Measurements from ENCODE around the gene SLC38A9.
"Not testable (repeated sequence)": the region's sequence is repeated elsewhere in the genome, so short reads cannot be mapped to it uniquely, and the experiment has no call there.

Gene SLC38A9, protein sequence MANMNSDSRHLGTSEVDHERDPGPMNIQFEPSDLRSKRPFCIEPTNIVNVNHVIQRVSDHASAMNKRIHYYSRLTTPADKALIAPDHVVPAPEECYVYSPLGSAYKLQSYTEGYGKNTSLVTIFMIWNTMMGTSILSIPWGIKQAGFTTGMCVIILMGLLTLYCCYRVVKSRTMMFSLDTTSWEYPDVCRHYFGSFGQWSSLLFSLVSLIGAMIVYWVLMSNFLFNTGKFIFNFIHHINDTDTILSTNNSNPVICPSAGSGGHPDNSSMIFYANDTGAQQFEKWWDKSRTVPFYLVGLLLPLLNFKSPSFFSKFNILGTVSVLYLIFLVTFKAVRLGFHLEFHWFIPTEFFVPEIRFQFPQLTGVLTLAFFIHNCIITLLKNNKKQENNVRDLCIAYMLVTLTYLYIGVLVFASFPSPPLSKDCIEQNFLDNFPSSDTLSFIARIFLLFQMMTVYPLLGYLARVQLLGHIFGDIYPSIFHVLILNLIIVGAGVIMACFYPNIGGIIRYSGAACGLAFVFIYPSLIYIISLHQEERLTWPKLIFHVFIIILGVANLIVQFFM

DNA sequence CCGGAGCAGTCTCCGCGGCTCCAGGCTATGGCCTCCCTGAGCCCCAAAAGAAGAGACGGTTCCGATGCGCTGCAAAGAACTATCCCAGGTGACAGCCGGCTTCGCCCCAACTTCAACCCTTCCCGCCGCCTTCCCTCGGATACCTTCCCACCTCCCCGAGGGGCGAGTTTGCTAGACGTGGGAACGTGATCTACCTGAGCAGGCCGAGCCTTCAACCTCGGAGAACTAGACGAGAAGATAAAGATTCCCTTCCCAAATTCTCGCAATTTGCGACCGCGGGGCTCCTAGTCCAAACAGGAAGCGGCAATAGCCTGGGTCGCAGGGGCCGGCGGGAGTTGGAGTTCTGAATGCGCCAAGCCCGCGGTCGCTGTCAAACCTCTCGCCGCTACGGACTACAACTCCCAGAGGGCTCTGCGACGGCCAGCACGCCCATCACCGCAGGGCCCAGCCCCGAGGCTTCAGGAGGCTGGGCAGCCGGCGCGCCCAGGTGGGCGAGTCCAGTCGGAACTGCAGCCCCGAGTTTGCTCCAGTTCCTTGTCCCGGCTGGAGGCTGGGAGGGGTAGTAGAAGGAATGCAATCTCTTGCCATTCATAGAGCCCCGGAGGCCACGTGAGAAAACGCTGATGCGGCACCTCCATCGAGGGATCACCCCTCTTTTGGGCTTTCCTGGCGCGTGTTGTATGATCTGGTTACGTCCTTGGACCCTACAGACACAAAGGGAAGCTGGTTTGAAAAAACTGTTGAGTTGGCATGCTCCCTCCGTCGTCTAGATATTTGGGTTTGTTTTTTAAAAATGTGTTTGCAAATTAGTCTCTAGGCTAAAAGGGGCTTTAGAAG is at the start of gene SLC38A9:
SLC38A9 (minus strand) TSS at position 302 of the 837 bp plus-strand sequence. CDS start 14,366 bp downstream, outside the sequence.
- DNase-seq, result peak; percentile 97

DNA sequence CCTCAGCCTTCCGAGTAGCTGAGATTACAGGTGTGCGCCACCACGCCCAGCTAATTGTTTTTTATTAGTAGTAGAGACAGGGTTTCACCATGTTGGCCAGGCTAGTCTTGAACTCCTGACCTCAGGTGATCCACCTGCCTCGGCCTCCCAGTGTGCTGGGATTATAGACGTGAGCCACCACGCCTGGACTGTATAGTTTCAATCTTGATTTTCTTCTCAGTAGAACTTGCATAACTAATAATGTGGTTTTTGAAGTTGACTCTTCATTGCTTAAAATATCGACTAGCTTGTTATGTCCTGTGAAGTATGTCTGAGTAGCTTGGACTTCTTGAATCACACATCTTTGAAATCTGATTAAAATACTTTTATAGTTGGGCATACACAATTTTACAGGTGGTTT is 49.6 kb upstream of the SLC38A9 start:
- DNase-seq, result not testable (repeated sequence)

DNA sequence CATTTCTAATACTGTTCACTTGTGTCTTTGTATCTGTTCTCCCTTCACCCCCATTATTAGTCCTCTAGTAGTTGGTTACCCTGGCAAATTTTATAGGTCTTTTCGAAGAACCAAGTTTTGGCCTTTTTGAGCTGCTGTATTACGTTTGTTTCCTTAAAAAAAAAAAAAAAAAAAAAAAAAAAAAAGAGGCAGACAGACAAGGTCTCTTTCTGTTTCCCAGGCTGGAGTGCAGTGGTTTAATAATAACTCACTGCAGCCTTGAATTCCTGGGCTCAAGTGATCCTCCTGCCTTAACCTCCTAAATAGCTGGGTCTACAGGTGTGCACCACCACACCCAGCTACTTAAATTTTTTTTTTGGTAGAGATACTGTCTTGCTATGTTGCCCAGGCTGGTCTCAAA is 46.6 kb upstream of the SLC38A9 start:
- no peak for DNase-seq

DNA sequence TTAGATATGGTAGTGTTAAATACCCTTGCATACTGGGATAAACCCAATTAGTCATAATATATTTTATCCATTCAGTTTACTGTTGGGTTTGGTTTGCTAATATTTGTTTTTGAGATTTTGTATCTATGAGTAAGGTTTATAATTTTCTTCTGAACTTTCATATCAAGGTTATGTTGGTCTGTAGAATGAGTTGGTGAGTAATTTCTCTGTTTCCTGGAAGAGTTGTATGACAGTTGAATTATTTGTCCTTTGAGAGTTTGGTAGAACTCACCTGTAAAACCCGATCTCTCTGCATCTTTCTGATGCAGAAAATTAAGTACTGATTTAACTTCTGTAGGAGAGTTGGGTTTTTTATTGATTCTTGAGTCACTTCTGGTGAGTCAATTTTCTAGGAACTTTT is 46.1 kb upstream of the SLC38A9 start:
- no peak for DNase-seq

DNA sequence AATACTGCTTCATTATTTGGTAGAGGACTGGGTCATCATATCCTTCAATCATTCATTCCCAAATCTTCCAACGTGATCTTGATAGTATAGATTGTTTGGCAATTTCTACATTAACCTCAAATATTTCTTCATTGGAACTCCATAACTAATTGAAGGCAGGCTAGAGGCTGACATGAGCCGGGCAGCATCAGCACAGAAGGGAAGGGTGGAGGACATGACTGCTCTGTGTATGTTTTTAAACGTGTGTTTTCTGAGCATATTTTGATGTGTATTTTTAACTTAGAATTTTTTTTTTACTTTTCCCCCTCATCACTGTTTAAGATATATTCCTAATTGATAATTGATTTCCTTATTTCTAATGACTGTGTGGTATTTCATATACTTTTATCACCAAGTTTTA is 38.4 kb upstream of the SLC38A9 start:
- no peak for DNase-seq

DNA sequence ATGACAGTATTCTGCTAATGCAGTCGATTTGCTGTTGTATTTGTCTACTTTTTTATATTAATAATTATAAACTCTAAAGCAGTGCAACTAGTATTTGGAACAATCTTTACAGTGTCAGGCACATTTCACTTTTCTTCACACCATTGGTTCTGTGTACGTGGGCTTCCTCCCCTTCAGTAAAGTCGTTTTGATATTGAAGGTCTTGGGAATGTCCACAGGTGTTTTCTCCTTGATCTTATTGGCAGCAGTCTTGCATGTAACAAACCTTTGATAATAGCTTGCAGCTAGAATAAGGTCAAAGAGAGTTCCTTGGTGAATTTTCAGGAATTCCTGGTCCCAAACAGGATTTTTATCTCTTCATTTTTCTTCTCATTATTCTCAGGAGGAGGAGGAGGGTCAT is 37.9 kb upstream of the SLC38A9 start:
- DNase-seq, result no peak

DNA sequence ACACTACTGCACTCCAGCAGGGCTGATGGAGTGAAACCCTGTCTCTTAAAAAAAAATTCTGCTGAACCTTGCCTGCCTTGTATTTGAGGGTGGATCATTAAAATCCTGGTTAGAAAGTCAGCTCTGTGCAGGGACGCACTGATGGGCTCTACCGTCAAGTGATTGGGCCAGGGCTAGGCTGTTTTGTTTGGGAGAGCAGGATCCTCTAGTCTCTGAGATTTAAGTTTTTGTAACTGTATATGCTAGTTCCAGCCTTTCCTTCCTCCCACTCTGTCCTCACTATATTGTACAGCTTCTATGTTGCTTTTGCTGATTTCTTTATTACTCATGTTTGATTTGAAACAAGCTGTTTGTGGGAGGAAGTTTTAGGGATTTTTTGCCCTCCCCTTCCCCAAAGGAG is 37.3 kb upstream of the SLC38A9 start:
- no peak for DNase-seq

DNA sequence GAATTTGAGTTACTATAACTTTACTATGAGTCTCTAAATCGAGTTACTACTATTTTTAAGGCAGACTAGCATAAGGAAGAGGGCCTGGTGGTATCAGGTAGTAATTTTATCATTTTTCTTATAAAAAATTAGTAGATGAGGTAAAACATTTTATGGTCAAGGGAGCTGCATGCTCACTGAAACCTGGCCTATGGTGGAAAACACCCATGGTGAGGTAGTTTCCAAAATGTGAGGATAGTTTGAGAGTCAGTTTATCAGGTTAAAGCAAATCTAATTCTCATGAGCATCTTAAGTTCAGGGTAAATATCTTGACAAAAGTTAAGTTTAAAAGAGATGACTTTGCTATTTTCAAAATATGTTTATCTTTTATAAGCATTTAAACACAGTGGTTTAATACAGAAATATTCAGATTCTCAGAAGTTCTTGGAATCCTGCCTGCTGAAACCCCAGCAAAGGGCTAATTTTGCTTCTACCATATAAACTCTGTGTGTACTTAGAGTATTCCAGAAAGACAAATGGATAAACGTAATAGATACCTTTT is 35.7 kb upstream of the SLC38A9 start:
- DNase-seq, result no peak

DNA sequence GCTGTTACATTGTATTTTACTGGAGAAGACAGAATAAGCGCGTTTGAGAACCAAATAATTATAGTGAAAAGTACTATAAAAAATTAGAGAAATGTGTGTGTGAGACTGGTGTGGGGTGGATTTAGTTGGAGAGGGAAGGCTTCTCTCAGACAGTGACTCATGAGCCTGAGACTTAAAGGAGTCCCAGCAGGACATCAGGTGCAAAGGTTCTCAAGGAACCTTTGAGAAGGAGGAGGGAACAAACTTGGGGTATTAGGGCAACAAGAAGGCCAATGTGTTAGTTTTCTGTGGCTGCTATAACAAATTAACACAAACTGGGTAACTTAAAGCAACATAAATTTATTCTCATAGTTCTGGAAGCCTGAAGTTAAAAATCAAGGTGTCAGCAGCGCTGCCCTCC is 30.7 kb upstream of the SLC38A9 start:
- DNase-seq, result no peak

DNA sequence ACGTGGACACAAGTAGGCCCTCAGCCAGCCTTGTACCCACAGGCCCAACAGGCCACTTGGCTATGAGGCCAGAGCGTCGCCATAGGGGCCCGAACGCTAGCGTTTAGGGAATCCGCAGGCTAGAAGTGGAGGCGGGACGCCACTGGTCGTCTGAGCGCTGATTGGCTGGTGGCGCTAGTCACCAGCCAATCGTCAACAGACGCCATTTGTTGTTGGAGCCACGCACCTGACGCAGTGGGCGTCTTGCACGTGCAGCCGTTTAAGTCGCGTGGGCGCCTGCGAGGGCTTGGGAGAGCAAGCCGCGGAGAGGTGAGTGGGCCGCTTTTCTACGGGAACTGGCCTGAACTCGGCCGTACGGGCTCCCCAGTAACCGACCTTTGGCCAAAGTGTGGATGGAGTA is 25.7 kb upstream of the SLC38A9 start, which contains the start of gene DDX4:
DDX4 (plus strand) TSS at position 269 of the 400 bp plus-strand sequence. CDS start 903 bp downstream, outside the sequence.
- DNase-seq, result no peak

DNA sequence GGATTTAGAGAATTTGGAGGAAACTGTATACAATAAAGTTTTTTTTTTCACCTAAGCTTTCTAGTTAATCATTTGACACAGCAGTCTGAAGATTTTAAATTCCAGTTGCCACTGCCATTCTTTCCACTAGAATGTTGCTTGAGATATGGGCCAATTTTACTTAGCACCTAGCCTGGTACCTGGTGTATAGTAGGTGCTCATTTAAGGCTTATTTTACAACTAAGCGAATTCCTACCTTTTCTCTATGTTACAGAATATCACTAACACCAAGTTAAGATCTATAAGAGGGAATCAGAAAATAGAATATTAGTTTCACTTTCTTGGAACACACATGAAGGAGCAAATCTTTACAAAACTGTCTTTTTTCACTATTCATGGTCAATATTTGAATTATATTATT is 22.5 kb upstream of the SLC38A9 start:
- DNase-seq, result no peak

DNA sequence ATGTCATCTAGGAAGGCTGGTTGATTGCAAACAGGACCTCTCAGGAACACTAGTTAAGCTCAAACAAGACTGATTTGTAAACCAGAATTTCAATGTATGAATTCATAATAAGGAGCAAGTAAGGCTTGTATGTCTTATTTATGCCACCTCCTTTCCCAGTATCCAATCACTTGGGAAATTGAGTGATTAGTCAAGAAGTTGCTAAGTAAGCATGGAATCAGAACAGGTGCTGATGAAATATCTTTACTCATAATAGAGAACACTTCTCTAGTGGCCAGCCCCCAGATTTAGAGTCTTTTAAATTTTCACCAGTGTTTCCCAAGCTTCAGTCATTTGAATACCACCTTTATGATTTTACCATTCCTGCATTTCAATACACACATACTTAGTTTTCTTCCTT is 20.5 kb upstream of the SLC38A9 start:
- DNase-seq, result no peak

DNA sequence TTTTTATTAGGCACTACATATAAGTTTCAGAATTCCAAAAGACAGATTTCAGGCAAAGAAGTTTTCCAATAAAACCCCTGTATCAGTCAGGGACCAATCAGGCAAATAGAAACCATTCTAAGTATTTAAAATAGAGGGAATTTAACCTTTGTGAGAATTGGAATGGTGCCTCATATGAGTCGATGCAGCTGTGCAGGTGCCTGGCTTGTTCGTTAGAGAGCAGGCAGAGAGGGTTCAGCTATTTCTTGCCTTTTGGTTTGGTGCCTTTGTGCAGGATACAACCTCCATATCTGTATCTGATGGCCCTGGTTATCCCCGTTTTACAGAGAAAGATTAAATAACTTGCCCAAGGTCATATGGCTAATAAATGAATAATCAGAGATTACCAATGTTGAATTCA is 19.7 kb upstream of the SLC38A9 start:
- no peak for DNase-seq

DNA sequence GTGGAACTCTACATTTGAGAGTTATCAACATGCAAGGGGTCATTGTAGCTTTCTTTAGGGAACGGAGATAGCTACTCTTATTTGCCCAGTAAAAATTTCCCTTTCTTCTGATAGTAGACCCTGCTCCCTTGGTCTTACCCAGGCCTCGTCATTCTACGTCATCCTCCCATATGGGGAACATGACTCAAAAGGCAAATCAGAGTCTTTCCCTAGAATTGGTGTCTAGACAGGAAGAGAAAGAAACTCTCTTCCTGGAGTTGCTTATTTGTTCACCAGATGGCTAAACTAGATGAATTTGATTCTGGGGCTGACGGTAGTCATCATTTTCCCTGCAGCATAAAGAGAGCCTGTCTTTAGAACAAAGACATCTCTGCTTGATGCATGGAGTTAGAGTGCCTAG is 12.2 kb upstream of the SLC38A9 start:
- DNase-seq, result no peak

DNA sequence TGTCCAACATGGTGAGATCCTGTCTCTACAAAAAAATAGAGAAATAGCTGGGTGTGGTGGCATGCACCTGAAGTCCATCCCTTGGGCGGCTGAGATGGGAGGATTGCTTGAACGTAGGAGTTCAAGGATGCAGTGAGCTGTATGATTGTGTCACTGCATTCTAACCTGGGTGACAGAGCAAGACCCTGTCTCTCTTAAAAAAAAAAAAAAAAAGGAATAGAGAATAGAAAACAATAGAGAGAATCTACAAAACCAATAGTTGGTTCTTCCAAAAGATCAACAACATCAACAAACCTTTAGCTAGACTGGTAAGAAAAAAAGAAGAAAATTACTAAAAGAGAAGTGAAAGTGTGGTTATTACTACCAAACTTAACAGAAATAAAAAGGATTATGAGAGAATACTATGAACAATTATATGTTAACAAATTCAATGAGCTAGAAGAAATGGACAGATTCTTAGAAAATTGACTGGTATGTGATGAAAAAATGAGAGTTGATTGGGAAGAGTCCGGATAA is 8.1 kb upstream of the SLC38A9 start:
- DNase-seq, result no peak

DNA sequence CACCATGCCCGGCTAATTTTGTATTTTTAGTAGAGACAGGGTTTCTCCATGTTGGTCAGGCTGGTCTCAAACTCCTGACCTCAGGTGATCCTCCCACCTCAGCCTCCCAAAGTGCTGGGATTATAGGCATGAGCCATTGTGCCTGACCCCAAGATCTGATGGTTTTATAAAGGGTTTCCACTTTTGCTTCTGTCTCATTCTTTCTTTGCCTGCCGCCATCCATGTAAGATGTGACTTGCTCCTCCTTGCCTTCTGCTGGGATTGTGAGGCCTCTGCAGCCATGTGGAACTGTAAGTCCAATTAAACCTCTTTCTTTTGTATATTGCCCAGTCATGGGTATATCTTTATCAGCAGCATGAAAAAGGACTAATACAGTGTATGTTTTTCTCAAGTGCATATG is 6.9 kb upstream of the SLC38A9 start:
- DNase-seq, result not testable (repeated sequence)

DNA sequence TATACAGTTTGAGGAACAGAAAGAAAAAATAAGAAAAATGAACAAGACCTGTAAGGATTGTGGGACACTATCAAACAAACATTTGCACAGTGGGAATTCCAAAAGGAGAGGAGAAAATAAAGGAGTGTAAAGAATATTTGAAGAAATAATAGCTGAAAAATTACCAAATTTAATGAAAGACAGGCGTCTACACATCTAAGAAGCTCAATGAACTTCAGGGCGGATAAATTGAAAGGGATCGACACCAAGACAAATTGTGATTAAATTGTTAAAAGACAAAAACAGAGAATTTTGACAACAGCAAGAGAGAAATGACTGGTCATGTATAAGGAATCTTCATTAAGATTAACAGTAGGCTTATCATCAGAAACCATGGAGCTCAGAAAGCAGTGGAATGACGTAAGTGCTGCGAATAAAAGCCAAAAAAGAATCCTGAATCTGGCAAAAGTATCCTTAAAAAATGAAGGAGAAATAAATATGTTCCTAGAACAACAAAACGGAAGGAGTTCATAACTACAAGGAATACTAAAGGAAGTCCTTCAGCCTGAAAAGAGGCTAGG is 3.5 kb upstream of the SLC38A9 start:
- no peak for DNase-seq

DNA sequence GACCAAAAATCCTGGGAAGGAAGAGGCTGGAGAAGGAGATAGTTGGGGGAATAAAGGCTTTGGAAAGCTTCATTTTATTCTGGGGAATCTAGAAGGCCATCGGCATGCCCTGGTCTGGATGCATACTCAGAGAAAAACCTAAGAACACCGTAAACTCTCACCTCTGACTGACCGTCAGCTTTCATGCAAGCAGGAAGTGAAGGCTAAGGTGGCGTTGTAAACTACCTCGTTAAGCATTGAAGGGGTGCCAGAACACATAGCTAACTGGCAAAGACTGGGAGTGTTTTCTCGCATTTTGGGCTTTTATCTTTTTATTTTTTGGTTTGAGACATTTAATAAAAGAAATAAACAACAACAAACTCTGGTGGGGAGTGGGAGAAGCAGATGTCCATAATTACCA is 2.6 kb upstream of the SLC38A9 start:
- no peak for DNase-seq

DNA sequence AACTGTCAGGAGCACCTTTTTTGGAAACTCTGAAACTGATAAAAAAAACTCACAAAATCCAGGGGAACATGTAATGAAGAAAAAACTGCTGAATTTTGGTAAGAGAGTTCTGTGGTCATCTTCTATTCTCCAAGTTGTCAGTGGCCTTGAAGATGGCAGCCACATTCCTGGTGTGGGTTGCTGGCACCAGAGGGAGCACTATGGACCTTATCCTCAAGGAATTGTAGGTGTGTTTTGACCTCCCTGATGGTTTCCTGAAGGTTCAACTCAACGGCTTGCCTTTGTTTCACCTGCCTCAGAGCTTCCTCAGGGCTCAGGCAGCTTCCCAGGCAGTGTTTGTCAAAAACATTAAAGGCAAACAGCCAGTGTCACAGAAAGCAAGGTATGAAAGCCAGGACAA is 2.2 kb upstream of the SLC38A9 start:
- DNase-seq, result no peak

DNA sequence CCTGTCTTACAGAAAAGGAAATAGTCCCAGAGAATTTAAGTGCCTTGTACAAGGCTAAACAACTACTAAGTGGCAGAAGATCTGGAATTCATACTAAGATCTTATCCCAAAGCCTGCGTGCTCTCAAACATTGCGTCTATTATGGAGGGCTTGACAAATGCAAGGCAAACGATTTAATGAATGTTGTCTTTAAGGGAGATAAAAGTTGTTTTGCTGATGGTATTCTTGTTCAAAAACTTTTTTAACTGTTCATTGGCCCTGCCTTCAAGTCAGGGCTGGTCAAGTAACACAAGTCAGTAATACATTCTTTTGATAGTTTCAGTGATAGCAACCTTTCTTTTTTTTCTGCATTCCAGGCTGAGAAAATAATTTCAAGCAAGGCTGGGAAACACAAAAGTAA is 1.7 kb upstream of the SLC38A9 start:
- no peak for DNase-seq

DNA sequence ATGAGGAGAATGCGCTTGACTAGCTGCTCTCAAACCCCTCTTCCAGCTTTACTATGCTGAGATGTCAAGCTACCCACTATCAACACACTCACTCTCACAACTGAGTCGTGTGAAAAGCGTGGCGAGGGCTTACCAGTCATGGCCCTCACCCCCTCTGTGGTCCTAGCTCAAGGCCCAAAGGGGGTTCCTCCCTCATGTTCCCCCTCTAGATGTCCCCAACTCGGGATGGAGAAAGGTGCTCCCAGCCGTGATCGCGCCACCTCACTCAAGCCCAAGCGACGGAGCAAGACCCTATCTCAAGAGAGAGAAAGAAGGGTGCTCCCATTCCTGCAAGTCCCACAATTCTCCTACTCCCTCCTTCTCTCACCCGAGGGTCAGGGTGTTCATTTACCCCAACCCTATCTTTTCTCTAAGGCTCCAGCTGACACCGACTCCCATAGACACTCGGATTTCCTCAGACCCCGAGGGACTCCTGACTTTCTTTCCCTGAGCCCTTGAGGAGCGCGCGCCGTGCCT is 559 bp downstream of the SLC38A9 start:
- no peak for DNase-seq

DNA sequence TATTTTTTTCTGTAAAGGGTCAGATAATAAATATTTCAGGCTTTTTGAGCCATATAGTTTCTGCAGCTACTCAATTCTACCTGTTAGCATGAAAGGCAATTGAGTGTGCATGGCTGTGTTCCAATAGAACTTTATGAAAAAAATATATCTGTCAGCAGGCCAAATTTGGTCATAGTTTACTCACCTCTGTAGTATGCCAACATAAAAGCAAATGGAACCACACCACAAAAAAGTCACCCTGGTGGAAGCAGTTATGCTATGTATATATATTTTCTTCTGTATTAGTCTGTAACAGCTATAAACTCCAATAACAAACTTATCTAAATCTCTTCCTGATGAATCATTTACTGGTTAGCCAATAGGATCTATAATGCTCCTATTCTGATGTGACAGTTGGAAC is 3.4 kb downstream of the SLC38A9 start:
- DNase-seq, result no peak

DNA sequence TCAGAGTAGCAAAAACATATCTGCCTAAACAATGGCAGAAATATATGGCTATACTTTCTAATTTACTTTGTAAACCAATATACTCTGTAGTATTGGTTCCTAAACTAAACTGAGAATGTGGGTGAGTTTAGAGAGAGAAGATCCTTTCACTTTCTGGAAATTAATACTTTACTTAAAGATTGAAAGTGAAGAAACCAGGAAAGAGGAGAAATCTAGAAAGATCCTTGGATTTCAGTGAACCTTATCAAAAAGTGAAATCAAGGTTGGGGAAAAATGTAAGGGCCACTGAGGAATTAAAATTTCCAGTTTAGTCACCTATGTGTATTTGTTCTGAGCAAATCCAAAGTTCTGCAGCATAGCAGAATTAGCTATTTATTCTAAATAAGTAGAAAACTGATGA is 5.9 kb downstream of the SLC38A9 start:
- DNase-seq, result no peak
